Measurements from ENCODE around the gene ANKRA2. TPM values are rescaled to one million over a fixed set of nuclear protein-coding genes. Genes with fewer than 3 reads are reported as not detected.

The ANKRA2 gene
- total RNA-seq, 2 experiments from 2014 or later = 16.3 to 18.4 TPM

DNA sequence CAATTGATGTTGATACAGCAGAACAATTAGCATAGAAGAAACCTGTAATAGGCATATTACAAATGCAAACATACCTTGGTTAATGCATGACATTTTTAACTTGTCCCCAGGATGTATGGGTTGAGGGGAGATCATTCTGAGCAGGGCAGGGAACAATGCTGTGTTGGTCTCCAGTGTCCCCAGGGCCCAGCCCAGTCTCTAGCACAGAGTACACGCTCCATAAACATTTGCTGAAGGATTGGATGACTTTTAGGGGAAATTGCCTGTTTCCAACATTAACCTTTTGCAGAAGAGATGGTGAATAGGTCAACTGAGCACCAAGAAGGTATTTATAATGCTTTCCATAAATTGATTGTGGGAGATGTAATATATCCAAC is 20.0 kb downstream of the ANKRA2 start:
- Mint-ChIP-seq H3K27me3 (peaks cover 19% of the 10 kb centered on the region), H3K4me3 (no peak overlapping the region), H3K4me1 (no peaks in the 10 kb centered on the region), H3K9me3 (ENCODE audit: low read depth) (no peaks in the 10 kb centered on the region), H3K27ac (no peak overlapping the region), H3K36me3 (ENCODE audit: low read depth) (no peaks in the 10 kb centered on the region)
- ChIA-PET POLR2A (no interaction called here), CTCF (interaction anchor here (1.4 to 1.8 kb wide), 2 partner anchors 8 to 10 kb away, joined by 5 read pairs; no protein-coding TSS in a partner anchor)
- intact Hi-C loops (cut with DNase I, micrococcal nuclease) = no loop called here
- no peak for DNase-seq
- no peak for ATAC-seq

DNA sequence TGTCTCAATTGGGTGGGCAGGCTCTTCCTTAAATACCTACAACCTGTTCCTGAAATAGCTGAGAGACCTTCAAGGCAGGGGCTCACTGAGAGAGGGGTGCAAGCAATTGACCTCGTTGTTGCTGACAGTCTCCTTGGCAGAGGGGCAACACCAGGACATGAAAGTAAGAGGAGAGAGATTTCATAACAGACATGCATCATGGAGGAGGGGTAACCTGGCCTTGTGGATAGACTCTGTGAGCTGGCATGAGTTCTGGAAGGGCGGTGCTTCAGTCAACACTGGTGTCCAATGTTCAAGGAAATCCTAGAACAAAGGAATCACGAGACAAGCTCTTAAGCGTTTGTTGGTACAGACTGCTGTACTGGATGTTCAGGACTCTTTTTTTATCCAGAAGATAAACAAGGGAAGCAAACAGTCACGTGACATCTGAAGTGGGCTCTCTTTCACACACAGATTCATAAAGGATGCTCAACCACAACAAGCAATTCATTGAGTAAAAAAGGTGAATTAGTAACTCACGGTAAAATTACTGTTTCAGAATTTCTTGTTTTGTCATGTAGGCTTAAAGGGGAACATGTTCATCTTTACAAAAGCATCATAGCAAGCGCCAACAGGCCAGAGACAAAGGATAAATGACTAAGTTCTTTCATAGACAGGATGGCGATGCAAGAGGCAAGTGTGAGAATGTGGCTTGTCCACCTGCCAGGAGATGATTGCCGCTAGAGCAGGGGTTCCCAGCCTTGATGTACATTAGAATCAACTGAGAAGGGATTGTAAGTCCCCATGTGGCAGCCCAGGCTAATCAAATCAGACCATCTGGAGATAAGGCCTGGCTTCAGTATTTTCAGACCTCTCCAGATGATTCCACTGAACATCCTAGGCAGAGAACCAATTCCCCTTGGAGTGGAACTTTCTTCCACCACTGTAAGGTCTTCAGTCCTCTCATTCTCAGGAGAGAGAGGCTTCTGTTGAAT is 20.7 kb downstream of the ANKRA2 start:
- Mint-ChIP-seq H3K4me1 (no peaks in the 10 kb centered on the region), H3K36me3 (ENCODE audit: low read depth) (no peaks in the 10 kb centered on the region), H3K27me3 (peaks cover 24% of the 10 kb centered on the region), H3K27ac (no peak overlapping the region), H3K9me3 (ENCODE audit: low read depth) (no peaks in the 10 kb centered on the region), H3K4me3 (no peak overlapping the region)
- CTCF ChIA-PET = interaction anchor here (0.9 to 1.0 kb wide), 2 partner anchors 11 to 25 kb away, joined by 3 read pairs; no protein-coding TSS in a partner anchor
- intact Hi-C loops (cut with DNase I, micrococcal nuclease) = no loop called here
- ATAC-seq (no peak), DNase-seq (no peak)
- POLR2A ChIA-PET = no interaction called here

DNA sequence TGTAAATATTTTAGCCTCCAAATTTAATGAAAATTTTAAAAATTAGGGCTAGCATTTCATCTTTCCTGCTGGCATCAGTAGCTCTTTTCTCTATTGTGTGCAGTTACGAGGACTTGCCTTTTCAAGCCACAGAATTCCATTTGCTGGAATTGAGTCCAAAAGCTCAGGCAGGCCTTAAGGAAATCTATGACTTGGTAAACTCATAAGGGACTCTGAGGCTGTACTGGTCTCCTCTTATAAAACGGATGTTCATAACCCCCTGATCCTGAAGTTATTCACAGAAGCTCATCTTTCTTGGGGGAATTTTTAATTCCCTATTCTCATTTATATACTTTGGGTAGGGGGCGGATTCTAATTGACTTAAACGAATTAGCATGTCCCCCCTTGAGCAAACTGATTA is 23.4 kb downstream of the ANKRA2 start:
- ATAC-seq (no peak), DNase-seq (no peak)
- ChIA-PET CTCF (interaction anchor here (0.7 to 6.2 kb wide), 5 partner anchors 15 to 49 kb away, joined by 3 to 77 read pairs (median 3); no protein-coding TSS in a partner anchor), POLR2A (interaction anchor here (1.0 kb wide), 1 partner anchor 22 kb away, joined by 4 read pairs; no protein-coding TSS in a partner anchor)
- no peaks in the 10 kb centered on the region for H3K36me3 Mint-ChIP-seq (ENCODE audit: low read depth)
- intact Hi-C loops (cut with DNase I, micrococcal nuclease) = no loop called here
- H3K27me3 Mint-ChIP-seq = peaks cover 24% of the 10 kb centered on the region
- H3K9me3 Mint-ChIP-seq (ENCODE audit: low read depth) = no peaks in the 10 kb centered on the region
- no peaks in the 10 kb centered on the region for H3K4me1 Mint-ChIP-seq
- no peak overlapping the region for H3K4me3 Mint-ChIP-seq
- H3K27ac Mint-ChIP-seq = no peak overlapping the region

DNA sequence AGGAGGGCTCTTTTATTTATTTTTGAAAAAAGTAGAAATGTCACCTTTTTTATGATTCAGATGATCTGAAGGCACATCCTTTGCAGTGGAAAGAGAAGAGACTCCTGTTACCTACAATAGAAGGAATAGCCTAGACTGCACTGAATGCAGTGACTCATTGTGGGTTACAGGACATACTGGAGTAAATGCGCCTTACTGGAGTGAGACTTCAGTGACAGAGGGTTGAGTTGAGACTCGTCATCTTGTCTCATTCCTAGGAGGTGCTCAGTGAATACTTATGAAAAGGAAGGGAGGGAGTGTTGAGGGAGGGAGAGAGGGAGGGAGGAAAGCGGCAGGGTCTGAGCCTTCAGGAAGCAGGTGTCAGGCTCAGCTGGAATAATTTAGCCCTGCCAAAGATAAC is 25.2 kb downstream of the ANKRA2 start:
- no peak overlapping the region for H3K4me3 Mint-ChIP-seq
- H3K27me3 Mint-ChIP-seq = peaks cover 21% of the 10 kb centered on the region
- H3K4me1 Mint-ChIP-seq = no peaks in the 10 kb centered on the region
- intact Hi-C loops (cut with DNase I, micrococcal nuclease) = no loop called here
- CTCF ChIA-PET = interaction anchor here (0.9 to 6.2 kb wide), 2 partner anchors 16 to 21 kb away, joined by 3 to 77 read pairs; no protein-coding TSS in a partner anchor
- DNase-seq (no peak), ATAC-seq (peak; percentile 58)
- H3K36me3 Mint-ChIP-seq (ENCODE audit: low read depth) = no peaks in the 10 kb centered on the region
- no peak overlapping the region for H3K27ac Mint-ChIP-seq
- POLR2A ChIA-PET = no interaction called here
- H3K9me3 Mint-ChIP-seq (ENCODE audit: low read depth) = no peaks in the 10 kb centered on the region

DNA sequence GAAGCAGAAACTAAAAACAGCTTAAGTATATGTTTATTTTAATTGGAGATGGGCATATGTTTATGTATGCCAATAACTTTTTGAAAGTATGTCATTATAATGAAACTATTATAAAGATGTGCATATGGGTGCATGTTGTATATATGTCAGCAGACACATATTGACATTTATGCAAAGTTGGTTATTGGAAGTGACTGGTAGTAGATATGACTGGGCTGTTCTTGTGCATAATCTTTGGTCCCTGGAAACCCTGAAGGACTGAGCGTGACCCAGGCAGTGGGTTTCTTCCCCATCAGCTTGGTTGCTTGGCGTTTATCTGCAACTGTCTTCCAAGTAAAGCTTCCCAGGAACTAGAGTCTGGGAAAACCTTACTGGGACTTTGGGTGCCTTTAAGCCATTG is 25.7 kb downstream of the ANKRA2 start:
- Mint-ChIP-seq H3K4me3 (no peak overlapping the region), H3K27me3 (peaks cover 21% of the 10 kb centered on the region), H3K27ac (no peak overlapping the region), H3K36me3 (ENCODE audit: low read depth) (no peaks in the 10 kb centered on the region), H3K9me3 (ENCODE audit: low read depth) (no peaks in the 10 kb centered on the region), H3K4me1 (no peaks in the 10 kb centered on the region)
- no peak for DNase-seq
- ATAC-seq = no peak
- ChIA-PET CTCF (interaction anchor here (0.9 to 6.2 kb wide), 2 partner anchors 17 to 21 kb away, joined by 3 to 77 read pairs; no protein-coding TSS in a partner anchor), POLR2A (no interaction called here)
- intact Hi-C loops (cut with DNase I, micrococcal nuclease) = loop anchor here in 1 of 2 experiments (10.0 kb wide), 1 partner anchor 455 kb away; no protein-coding TSS in a partner anchor

DNA sequence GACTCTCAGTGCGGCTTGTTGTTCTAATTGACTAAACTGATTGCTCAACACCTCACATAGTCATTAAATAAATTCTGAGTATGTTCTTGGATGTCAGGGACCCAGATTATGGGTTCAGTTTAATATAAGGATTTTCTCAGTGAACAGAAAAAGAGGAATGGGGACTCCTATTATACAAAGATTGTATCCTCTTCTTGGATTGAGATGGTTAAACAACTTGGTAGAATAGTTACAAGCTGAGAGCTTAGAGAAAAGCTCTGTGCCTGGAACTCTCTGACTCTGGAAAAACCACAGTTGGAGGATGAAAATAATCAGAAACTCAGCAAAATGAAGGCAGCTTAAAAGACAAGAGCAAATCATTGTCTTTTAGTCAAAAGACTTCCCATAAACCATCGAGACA is 30.5 kb downstream of the ANKRA2 start:
- Mint-ChIP-seq H3K9me3 (ENCODE audit: low read depth) (no peaks in the 10 kb centered on the region), H3K4me1 (no peaks in the 10 kb centered on the region), H3K27ac (no peak overlapping the region), H3K36me3 (ENCODE audit: low read depth) (no peaks in the 10 kb centered on the region), H3K4me3 (no peak overlapping the region), H3K27me3 (peaks cover 16% of the 10 kb centered on the region)
- DNase-seq (no peak), ATAC-seq (no peak)
- intact Hi-C loops (cut with DNase I, micrococcal nuclease) = loop anchor here in 1 of 2 experiments (10.0 kb wide), 1 partner anchor 450 kb away; no protein-coding TSS in a partner anchor
- POLR2A ChIA-PET = no interaction called here
- CTCF ChIA-PET = interaction anchor here (0.7 to 4.2 kb wide), 9 partner anchors 8 to 1224 kb away, joined by 3 to 25 read pairs (median 5); no protein-coding TSS in a partner anchor

DNA sequence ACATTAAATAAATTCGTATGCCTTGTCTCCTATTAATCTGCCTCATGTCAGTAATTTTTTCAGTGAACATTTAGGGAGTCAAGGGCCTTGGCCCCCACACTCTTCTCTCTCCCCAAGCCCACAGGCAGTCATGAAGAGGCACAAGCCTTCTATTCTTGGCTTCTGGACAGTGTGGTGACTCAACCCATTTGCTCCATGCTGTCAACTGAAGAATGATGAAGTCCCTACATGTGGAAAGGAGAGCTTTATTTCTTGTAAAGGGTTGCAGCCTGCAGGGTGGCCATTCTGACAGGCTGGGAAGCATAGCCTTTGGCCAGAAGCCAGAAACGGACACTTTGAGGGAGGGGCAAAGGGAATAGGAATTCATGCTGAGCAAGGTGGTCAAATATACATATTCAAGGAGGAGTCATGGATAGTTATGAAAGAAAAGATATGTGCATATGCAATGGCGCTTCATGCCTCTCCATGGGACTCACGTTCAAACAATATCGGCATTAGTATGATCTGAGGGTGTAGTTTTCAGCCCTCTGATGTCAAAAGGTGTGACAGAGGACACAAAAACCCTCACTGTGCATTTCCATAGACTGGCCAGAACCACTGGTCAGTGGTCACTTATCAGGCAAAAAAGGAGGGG is 31.3 kb downstream of the ANKRA2 start:
- no peaks in the 10 kb centered on the region for H3K9me3 Mint-ChIP-seq (ENCODE audit: low read depth)
- H3K27me3 Mint-ChIP-seq = peaks cover 16% of the 10 kb centered on the region
- intact Hi-C loops (cut with DNase I, micrococcal nuclease) = loop anchor here in 1 of 2 experiments (10.0 kb wide), 1 partner anchor 449 kb away; no protein-coding TSS in a partner anchor
- no peak overlapping the region for H3K4me3 Mint-ChIP-seq
- no peak overlapping the region for H3K27ac Mint-ChIP-seq
- ChIA-PET POLR2A (no interaction called here), CTCF (interaction anchor here (0.9 to 2.3 kb wide), 3 partner anchors 10 to 14 kb away, joined by 3 to 13 read pairs (median 5); no protein-coding TSS in a partner anchor)
- no peaks in the 10 kb centered on the region for H3K4me1 Mint-ChIP-seq
- no peak for DNase-seq
- H3K36me3 Mint-ChIP-seq (ENCODE audit: low read depth) = no peaks in the 10 kb centered on the region
- ATAC-seq = no peak

DNA sequence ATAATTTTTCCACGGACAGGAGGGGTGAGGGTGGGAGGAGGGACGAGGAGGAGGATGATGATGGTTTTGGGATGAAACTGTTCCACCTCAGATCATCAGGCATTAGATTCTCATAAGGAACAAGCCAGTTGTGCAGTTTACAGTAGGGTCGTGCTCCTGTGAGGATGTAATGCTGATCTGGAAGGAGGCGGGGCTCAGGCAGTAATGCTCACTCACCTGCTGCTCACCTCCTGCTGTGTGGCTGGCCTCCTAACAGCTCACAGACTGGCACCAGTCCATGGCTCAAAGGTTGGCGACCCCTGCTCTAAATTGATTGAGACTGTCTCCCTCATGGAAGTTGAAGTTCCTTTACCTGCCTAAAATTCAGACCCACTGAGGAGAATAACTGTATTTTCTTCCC is 33.2 kb downstream of the ANKRA2 start:
- POLR2A ChIA-PET = no interaction called here

DNA sequence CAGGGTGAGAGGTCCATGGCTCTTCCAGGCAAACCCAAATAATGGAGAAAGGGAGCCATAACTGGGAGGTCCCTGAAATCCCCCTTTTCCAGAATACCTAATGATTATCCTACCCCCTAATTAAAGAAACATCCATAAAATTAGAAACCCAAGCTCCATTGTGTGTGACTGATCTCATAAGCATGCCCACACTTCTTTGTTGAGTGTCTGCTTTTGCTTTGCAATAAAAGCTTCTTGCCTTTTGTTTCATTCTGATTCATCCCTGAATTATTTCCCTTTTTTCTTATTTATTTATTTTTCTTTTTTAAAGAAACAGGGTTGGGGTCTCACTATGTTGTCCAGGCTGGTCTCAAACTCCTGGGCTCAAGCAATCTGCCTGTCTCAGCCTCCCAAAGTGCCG is 34.1 kb downstream of the ANKRA2 start:
- ChIA-PET POLR2A (no interaction called here), CTCF (interaction anchor here (0.8 to 2.0 kb wide), 6 partner anchors 11 to 1083 kb away, joined by 3 to 9 read pairs (median 4); partner anchors contain the start of gene BTF3)
- H3K4me3 Mint-ChIP-seq = no peak overlapping the region
- no peak for ATAC-seq
- intact Hi-C loops (cut with DNase I, micrococcal nuclease) = loop anchor here in 1 of 2 experiments (10.0 kb wide), 1 partner anchor 447 kb away; no protein-coding TSS in a partner anchor
- no peaks in the 10 kb centered on the region for H3K9me3 Mint-ChIP-seq (ENCODE audit: low read depth)
- H3K27me3 Mint-ChIP-seq = peaks cover 16% of the 10 kb centered on the region
- no peak overlapping the region for H3K27ac Mint-ChIP-seq
- DNase-seq = no peak
- no peaks in the 10 kb centered on the region for H3K36me3 Mint-ChIP-seq (ENCODE audit: low read depth)
- no peaks in the 10 kb centered on the region for H3K4me1 Mint-ChIP-seq

More for the DNA sequence above, 33.2 kb downstream of the ANKRA2 start:
- Mint-ChIP-seq H3K27me3 (peaks cover 16% of the 10 kb centered on the region), H3K4me1 (no peaks in the 10 kb centered on the region), H3K27ac (no peak overlapping the region), H3K4me3 (no peak overlapping the region), H3K9me3 (ENCODE audit: low read depth) (no peaks in the 10 kb centered on the region), H3K36me3 (ENCODE audit: low read depth) (no peaks in the 10 kb centered on the region)
- intact Hi-C loops (cut with DNase I, micrococcal nuclease) = loop anchor here in 1 of 2 experiments (10.0 kb wide), 1 partner anchor 447 kb away; no protein-coding TSS in a partner anchor
- CTCF ChIA-PET = no interaction called here
- no peak for DNase-seq
- ATAC-seq = no peak

DNA sequence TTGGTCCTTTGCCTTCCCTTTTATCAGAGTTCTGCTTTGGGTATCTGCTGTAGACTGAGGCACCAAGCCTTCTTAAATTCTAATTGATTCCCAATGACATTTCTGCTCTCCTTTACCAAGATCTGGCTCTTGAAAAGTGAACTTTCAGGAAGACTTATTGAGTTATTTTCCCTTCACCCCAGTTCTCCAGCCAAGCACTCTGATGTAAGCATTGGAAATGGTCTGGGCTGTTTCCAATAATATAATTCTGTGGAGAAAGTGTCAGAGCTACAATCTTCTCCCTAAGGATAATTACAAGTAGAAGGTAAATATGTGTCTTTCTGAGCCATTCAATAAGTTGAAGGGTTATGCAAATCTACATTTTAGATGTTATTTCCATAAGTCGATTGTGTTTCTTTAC is 36.4 kb downstream of the ANKRA2 start:
- H3K4me1 Mint-ChIP-seq = no peaks in the 10 kb centered on the region
- no peak overlapping the region for H3K4me3 Mint-ChIP-seq
- ChIA-PET POLR2A (no interaction called here), CTCF (interaction anchor here (1.6 to 4.0 kb wide), 2 partner anchors 7 to 104 kb away, joined by 3 to 25 read pairs; no protein-coding TSS in a partner anchor)
- ATAC-seq (no peak), DNase-seq (no peak)
- no peaks in the 10 kb centered on the region for H3K36me3 Mint-ChIP-seq (ENCODE audit: low read depth)
- H3K27ac Mint-ChIP-seq = no peak overlapping the region
- no peaks in the 10 kb centered on the region for H3K9me3 Mint-ChIP-seq (ENCODE audit: low read depth)
- intact Hi-C loops (cut with DNase I, micrococcal nuclease) = loop anchor here in 1 of 2 experiments (10.0 kb wide), 1 partner anchor 266 kb away; no protein-coding TSS in a partner anchor
- peaks cover 15% of the 10 kb centered on the region for H3K27me3 Mint-ChIP-seq

DNA sequence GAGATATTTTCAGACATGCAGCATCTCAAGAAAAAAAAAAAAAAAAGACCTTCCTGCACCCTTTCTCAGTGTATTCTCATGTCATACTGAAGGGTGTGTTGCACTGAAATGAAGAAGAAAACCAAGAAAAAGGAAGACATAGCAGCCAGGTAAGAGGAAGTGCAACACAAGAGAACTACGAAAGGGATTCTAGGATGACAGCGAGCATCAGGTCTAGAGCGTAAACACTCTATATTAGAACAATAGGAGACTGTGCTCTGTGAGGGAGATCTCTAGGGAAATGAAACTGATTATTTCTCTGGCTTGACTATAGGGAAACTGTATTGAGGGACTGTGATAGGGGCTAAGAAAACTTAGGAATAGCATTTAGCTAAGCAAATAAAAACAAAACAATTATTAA is 37.2 kb downstream of the ANKRA2 start:
- intact Hi-C loops (cut with DNase I, micrococcal nuclease) = loop anchor here in 1 of 2 experiments (10.0 kb wide), 1 partner anchor 267 kb away; no protein-coding TSS in a partner anchor
- Mint-ChIP-seq H3K9me3 (ENCODE audit: low read depth) (no peaks in the 10 kb centered on the region), H3K27ac (no peak overlapping the region), H3K4me3 (no peak overlapping the region), H3K36me3 (ENCODE audit: low read depth) (no peaks in the 10 kb centered on the region), H3K27me3 (peaks cover 11% of the 10 kb centered on the region), H3K4me1 (no peaks in the 10 kb centered on the region)
- CTCF ChIA-PET = interaction anchor here (1.6 to 4.0 kb wide), 2 partner anchors 8 to 103 kb away, joined by 3 to 25 read pairs; no protein-coding TSS in a partner anchor
- DNase-seq = no peak
- no peak for ATAC-seq
- POLR2A ChIA-PET = no interaction called here

Measured in activated CD4-positive, alpha-beta T cell treated with anti-CD3 and anti-CD28 coated beads for 36 hours (primary cell).